ENCODE measurements around the gene SERPINE1. TPM values are rescaled to one million over a fixed set of nuclear protein-coding genes. Genes with fewer than 3 reads are reported as not detected.
A peak's percentile ranks its signal among the peaks of the same experiment; 100 is the strongest.

Gene SERPINE1
- total and polyA plus RNA-seq, 2 of the 13 experiments (the other 11 are each of a cell fraction or from before 2014, with no cell fraction given): 21.2 to 1,576 TPM

GRCh38 chr7:101126651-101127459, at the start of gene SERPINE1 (continued):
- TF ChIP-seq ZNF460 (CRISPR knock-in tag; IDR thresholded peaks at IDR 0.05; ENCODE audit: borderline replicate concordance) (no peak; the same call in 1 of the 2 replicates), ZNF224 (CRISPR knock-in tag; IDR thresholded peaks at IDR 0.05) (no peak), JUND (CRISPR knock-in tag; IDR thresholded peaks at IDR 0.05) (peak; percentile 66), ZNF207 (IDR thresholded peaks at IDR 0.05; ENCODE audit: borderline replicate concordance) (no peak), SIN3A (IDR thresholded peaks at IDR 0.05; ENCODE audit: borderline replicate concordance, low read depth, low read length) (peak; percentile 95), GABPB1 (CRISPR knock-in tag; IDR thresholded peaks at IDR 0.05) (peak; percentile 73), SP5 (CRISPR knock-in tag; IDR thresholded peaks at IDR 0.05; ENCODE audit: borderline replicate concordance, low read depth) (peak; percentile 84), ZNF720 (CRISPR knock-in tag; IDR thresholded peaks at IDR 0.05) (no peak), ZNF773 (CRISPR knock-in tag; IDR thresholded peaks at IDR 0.05; ENCODE audit: borderline replicate concordance) (no peak; the same call in 1 of the 2 replicates), ZNF33B (CRISPR knock-in tag; IDR thresholded peaks at IDR 0.05) (no peak; the same call in 1 of the 2 replicates), ZNF547 (CRISPR knock-in tag; IDR thresholded peaks at IDR 0.05) (peak; percentile 26; the same call in 1 of the 2 replicates), IRF9 (CRISPR knock-in tag; IDR thresholded peaks at IDR 0.05; ENCODE audit: borderline replicate concordance) (peak; percentile 92), NFIB (CRISPR knock-in tag; IDR thresholded peaks at IDR 0.05; ENCODE audit: borderline replicate concordance) (no peak), MEF2D (CRISPR knock-in tag; IDR thresholded peaks at IDR 0.05) (peak; percentile 88), FLYWCH1 (CRISPR knock-in tag; IDR thresholded peaks at IDR 0.05) (no peak), ZNF737 (CRISPR knock-in tag; IDR thresholded peaks at IDR 0.05; ENCODE audit: borderline replicate concordance) (no peak), E2F1 (CRISPR knock-in tag; IDR thresholded peaks at IDR 0.05) (no peak)
- TF ChIP-seq, protein P1, sequence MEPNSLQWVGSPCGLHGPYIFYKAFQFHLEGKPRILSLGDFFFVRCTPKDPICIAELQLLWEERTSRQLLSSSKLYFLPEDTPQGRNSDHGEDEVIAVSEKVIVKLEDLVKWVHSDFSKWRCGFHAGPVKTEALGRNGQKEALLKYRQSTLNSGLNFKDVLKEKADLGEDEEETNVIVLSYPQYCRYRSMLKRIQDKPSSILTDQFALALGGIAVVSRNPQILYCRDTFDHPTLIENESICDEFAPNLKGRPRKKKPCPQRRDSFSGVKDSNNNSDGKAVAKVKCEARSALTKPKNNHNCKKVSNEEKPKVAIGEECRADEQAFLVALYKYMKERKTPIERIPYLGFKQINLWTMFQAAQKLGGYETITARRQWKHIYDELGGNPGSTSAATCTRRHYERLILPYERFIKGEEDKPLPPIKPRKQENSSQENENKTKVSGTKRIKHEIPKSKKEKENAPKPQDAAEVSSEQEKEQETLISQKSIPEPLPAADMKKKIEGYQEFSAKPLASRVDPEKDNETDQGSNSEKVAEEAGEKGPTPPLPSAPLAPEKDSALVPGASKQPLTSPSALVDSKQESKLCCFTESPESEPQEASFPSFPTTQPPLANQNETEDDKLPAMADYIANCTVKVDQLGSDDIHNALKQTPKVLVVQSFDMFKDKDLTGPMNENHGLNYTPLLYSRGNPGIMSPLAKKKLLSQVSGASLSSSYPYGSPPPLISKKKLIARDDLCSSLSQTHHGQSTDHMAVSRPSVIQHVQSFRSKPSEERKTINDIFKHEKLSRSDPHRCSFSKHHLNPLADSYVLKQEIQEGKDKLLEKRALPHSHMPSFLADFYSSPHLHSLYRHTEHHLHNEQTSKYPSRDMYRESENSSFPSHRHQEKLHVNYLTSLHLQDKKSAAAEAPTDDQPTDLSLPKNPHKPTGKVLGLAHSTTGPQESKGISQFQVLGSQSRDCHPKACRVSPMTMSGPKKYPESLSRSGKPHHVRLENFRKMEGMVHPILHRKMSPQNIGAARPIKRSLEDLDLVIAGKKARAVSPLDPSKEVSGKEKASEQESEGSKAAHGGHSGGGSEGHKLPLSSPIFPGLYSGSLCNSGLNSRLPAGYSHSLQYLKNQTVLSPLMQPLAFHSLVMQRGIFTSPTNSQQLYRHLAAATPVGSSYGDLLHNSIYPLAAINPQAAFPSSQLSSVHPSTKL (CRISPR knock-in tag; IDR thresholded peaks at IDR 0.05): peak; percentile 77

Measured in HepG2 (cell line).